ENCODE measurements around the gene MEIOSIN. TPM values are rescaled to one million over a fixed set of nuclear protein-coding genes. Genes with fewer than 3 reads are reported as not detected.

Gene MEIOSIN
- total and polyA plus RNA-seq, 9 of the 15 experiments (the other 6 are each of a cell fraction or from before 2014, with no cell fraction given): 0.06 to 2.0 (median 0.76) TPM

DNA sequence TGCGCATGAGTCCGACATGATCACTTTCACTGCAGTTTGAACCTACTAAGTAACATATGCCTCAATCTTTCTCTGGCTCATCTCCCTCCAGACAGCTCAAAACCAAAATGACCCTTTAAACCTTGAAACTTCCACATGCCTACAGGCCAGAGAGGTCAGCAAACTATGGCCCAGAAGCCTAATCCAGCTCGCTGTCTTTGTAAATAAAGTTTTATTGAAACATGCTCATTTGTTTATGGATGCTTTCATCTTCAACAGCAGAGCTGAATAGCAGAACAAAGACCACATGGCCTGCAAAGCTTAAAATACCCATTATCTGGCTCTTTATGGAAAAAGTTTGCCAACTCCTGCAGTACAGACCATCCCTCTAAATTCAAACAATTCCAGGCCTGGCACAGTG lies 18.1 kb upstream of the MEIOSIN start:
- no peaks in the 10 kb centered on the region for H3K27me3 ChIP-seq (ENCODE audit: control insufficient read depth in 2 of 2, insufficient read depth in 2 of 2, low read length in 2 of 2)
- no peaks in the 10 kb centered on the region for H3K9me3 ChIP-seq (replicated peaks; ENCODE audit: control insufficient read depth, insufficient read depth, low read depth, low read length)
- peaks cover 66% of the 10 kb centered on the region for H3K79me2 ChIP-seq (ENCODE audit: control insufficient read depth, insufficient read depth, low read length)
- no peaks in the 10 kb centered on the region for H3K9me1 ChIP-seq (ENCODE audit: control insufficient read depth, insufficient read depth, low read length)
- no peak for DNase-seq (ENCODE audit: extremely low read depth in 1 of 4, low spot score in 3 of 4)
- H2AFZ ChIP-seq (ENCODE audit: low read depth, low read length): no peak overlapping the region
- intact Hi-C loops (cut with micrococcal nuclease): no loop called here
- peak overlapping the region; percentile 8; the same call in 1 of the 2 replicates for H3K4me2 ChIP-seq (ENCODE audit: insufficient read depth, low read length)
- 0 out of 4 replicates have a peak overlapping the region, but pooled peaks of 1 of the 2 experiments have one; percentile 28 for H3K9ac ChIP-seq (ENCODE audit: insufficient read depth in 1 of 2, low read depth in 2 of 2, low read length in 2 of 2)
- 61% methylated on average over 3 of the region's 3 CpGs for WGBS (ENCODE audit: insufficient coverage, low coverage, missing lambda C conversion rate)
- no peak overlapping the region for H3K4me3 ChIP-seq
- in situ Hi-C loops (cut with MboI): no loop called here
- ATAC-seq: no peak
- POLR2A ChIA-PET: interaction anchor here (1.0 to 5.9 kb wide), 6 partner anchors 11 to 38 kb away, joined by 3 to 46 read pairs (median 6); partner anchors contain the start of gene QPCTL
- TF ChIP-seq ZFX (CRISPR knock-in tag; IDR thresholded peaks at IDR 0.05) (0 out of 2 replicates have a peak, but pooled peaks have one; percentile 15), EP400 (IDR thresholded peaks at IDR 0.05) (0 out of 2 replicates have a peak, but pooled peaks have one; percentile 10), ZNF384 (IDR thresholded peaks at IDR 0.05; ENCODE audit: low read depth, low read length) (no peak), ZNF197 (CRISPR knock-in tag; IDR thresholded peaks at IDR 0.05; ENCODE audit: low read depth) (no peak), MEF2D (tag; conservative IDR thresholded peaks at IDR 0.05; ENCODE audit: low read depth) (no peak)
- TF ChIP-seq, protein P1, sequence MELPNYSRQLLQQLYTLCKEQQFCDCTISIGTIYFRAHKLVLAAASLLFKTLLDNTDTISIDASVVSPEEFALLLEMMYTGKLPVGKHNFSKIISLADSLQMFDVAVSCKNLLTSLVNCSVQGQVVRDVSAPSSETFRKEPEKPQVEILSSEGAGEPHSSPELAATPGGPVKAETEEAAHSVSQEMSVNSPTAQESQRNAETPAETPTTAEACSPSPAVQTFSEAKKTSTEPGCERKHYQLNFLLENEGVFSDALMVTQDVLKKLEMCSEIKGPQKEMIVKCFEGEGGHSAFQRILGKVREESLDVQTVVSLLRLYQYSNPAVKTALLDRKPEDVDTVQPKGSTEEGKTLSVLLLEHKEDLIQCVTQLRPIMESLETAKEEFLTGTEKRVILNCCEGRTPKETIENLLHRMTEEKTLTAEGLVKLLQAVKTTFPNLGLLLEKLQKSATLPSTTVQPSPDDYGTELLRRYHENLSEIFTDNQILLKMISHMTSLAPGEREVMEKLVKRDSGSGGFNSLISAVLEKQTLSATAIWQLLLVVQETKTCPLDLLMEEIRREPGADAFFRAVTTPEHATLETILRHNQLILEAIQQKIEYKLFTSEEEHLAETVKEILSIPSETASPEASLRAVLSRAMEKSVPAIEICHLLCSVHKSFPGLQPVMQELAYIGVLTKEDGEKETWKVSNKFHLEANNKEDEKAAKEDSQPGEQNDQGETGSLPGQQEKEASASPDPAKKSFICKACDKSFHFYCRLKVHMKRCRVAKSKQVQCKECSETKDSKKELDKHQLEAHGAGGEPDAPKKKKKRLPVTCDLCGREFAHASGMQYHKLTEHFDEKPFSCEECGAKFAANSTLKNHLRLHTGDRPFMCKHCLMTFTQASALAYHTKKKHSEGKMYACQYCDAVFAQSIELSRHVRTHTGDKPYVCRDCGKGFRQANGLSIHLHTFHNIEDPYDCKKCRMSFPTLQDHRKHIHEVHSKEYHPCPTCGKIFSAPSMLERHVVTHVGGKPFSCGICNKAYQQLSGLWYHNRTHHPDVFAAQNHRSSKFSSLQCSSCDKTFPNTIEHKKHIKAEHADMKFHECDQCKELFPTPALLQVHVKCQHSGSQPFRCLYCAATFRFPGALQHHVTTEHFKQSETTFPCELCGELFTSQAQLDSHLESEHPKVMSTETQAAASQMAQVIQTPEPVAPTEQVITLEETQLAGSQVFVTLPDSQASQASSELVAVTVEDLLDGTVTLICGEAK (IDR thresholded peaks at IDR 0.05): peak; percentile 99
- TF ChIP-seq, protein P1 (CRISPR knock-in tag; IDR thresholded peaks at IDR 0.05): peak; percentile 99
- TF ChIP-seq, protein P2, sequence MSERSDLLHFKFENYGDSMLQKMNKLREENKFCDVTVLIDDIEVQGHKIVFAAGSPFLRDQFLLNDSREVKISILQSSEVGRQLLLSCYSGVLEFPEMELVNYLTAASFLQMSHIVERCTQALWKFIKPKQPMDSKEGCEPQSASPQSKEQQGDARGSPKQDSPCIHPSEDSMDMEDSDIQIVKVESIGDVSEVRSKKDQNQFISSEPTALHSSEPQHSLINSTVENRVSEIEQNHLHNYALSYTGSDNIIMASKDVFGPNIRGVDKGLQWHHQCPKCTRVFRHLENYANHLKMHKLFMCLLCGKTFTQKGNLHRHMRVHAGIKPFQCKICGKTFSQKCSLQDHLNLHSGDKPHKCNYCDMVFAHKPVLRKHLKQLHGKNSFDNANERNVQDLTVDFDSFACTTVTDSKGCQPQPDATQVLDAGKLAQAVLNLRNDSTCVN (CRISPR knock-in tag; IDR thresholded peaks at IDR 0.05): 0 out of 2 replicates have a peak, but pooled peaks have one; percentile 50
- H3K27ac ChIP-seq (ENCODE audit: extremely low read depth, low read depth, low read length): peak overlapping the region; percentile 36; the same call in 2 of the 3 replicates
- CTCF ChIA-PET (ENCODE audit: low intra/inter-chr PET ratio): no interaction called here
- H3K4me1 ChIP-seq (replicated peaks in 1 of 2; ENCODE audit: control insufficient read depth in 2 of 2, insufficient read depth in 2 of 2, low read length in 2 of 2): peaks cover 20 to 35% of the 10 kb centered on the region in 2 experiments
- H4K20me1 ChIP-seq (replicated peaks; ENCODE audit: control insufficient read depth, insufficient read depth, low read length): no peaks in the 10 kb centered on the region
- H3K36me3 ChIP-seq (ENCODE audit: control insufficient read depth, insufficient read depth, low read length): peaks cover 52% of the 10 kb centered on the region; the same call in 2 of the 3 replicates
- FAIRE-seq: peak; percentile 66
- no TSS peak for BruUV-seq (replicated peaks)
